ENCODE data around the gene HOXD4.

Gene HOXD4

DNA sequence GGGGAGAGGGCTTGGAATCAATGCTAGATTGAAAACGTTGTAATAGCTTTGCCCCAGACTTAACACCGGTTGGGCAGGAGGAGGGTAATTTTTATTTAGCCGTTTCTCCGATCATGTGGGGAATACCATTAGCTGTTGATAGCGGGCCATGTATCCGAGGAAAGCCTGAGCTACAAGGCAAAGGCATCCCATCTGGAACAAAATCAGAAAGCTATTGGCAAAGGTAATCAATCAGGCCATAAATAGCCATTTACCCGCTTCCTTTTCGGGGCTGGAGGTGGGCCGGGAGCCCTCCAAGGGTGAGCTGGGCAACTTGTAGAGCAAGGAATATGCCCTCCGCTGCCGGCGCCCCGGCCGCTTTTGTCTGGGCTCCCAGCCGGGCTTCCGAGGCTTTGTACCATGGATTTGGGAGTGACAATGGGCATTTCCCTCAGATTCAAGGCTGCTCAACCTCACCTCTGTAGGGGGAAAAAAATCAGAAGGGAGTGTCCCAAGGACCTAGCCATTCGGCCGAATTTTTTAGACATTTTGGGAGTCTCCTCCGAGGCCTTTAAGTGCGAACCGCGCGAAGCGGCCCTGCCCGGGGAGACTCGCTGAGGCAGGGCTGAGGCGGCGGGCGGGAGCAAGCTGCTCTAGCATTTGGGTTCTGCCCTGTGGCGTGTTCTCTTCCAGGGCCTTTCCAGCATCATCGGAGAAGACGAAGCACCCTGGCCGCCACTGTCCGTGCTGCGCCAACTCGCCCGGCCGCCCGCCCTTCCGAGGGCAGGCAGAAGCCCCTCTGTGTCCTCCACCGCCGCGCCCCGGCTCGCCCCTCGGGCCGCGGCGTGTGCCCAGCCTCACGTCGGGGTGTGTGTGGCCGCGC, 29.9 kb upstream of the HOXD4 start:
- Mint-ChIP-seq H3K4me1 (peaks cover 4% of the 10 kb centered on the region), H3K27ac (no peak overlapping the region), H3K4me3 (no peak overlapping the region), H3K36me3 (peaks cover 2% of the 10 kb centered on the region), H3K27me3 (peaks cover 68% of the 10 kb centered on the region), H3K9me3 (peaks cover 11% of the 10 kb centered on the region)

DNA sequence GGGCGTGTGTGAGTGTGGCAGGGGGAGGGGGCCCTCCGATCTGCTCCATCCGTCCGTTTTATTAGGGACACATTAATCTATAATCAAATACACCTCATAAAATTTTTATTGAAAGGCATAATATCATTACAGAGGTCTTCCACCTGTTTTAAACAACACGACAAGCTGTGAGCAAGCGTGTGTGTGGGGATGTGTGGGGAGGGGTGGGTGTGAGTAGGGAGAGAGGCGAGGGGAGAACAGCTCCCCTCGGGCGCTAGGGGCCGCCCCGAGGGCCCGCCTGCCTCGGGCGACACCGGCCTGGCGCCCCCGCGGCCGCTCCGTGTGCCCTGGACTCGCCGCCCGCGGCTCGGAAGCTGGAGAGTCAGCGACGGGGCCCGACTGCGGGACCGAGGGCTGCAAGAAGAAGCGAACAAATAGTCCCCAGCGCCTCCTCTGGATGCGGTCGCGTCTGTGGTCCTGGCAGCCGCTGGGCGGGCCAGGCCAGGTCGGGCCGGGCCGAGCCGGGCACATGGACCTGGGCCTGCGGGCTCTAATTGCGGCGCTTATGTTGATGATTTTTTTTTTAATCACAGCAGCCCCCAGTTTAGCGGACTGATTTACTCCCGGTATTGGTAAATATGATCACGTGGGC, 29.2 kb upstream of the HOXD4 start:
- peaks cover 4% of the 10 kb centered on the region for H3K4me1 Mint-ChIP-seq
- H3K27me3 Mint-ChIP-seq: peaks cover 67% of the 10 kb centered on the region
- H3K27ac Mint-ChIP-seq: no peak overlapping the region
- peak overlapping the region; percentile 75 for H3K4me3 Mint-ChIP-seq
- no peaks in the 10 kb centered on the region for H3K36me3 Mint-ChIP-seq
- peaks cover 5% of the 10 kb centered on the region for H3K9me3 Mint-ChIP-seq

DNA sequence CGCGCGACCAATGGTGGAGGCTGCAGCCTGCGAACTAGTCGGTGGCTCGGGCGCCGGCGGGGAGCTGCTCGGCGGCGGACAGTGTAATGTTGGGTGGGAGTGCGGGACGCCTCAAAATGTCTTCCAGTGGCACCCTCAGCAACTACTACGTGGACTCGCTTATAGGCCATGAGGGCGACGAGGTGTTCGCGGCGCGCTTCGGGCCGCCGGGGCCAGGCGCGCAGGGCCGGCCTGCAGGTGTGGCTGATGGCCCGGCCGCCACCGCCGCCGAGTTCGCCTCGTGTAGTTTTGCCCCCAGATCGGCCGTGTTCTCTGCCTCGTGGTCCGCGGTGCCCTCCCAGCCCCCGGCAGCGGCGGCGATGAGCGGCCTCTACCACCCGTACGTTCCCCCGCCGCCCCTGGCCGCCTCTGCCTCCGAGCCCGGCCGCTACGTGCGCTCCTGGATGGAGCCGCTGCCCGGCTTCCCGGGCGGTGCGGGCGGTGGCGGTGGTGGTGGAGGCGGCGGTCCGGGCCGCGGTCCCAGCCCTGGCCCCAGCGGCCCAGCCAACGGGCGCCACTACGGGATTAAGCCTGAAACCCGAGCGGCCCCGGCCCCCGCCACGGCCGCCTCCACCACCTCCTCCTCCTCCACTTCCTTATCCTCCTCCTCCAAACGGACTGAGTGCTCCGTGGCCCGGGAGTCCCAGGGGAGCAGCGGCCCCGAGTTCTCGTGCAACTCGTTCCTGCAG, 28.5 kb upstream of the HOXD4 start, which contains the start of gene HOXD9:
TSS of gene HOXD9 (plus strand) at position 37 of the 728 bp plus-strand sequence. CDS start at position 87, 50 bp downstream.
- Mint-ChIP-seq H3K27ac (no peak within 1 kb of the TSS), H3K4me1 (peaks cover 7% of the 10 kb centered on the region), H3K4me3 (peak within 1 kb of the TSS; percentile 75), H3K27me3 (peaks cover 67% of the 10 kb centered on the region), H3K36me3 (no peaks in the 10 kb centered on the region), H3K9me3 (peaks cover 5% of the 10 kb centered on the region)

DNA sequence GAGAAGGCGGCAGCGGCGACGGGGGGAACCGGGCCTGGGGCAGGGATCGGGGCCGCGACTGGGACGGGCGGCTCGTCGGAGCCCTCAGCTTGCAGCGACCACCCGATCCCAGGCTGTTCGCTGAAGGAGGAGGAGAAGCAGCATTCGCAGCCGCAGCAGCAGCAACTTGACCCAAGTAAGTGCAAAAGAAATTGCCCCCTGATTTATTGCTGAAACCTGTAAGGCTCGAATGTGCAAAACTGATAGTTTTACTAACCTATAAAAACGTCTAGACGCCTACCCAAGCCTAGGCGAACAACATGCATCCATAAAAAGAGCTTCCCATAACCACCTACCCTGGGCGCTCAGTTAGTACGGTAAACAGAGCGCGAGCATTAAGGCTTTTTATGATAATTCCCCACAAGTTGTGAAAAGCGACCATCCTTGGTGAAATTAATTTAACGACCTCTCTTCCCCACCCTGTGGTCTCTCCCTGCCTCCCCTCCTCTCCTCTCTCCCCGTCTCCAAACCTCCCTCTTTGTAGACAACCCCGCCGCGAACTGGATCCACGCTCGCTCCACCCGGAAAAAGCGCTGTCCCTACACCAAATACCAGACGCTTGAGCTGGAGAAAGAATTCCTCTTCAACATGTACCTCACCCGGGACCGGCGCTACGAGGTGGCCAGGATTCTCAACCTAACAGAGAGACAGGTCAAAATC, 27.8 kb upstream of the HOXD4 start:
- peaks cover 5% of the 10 kb centered on the region for H3K9me3 Mint-ChIP-seq
- H3K36me3 Mint-ChIP-seq: no peaks in the 10 kb centered on the region
- H3K4me3 Mint-ChIP-seq: peak overlapping the region; percentile 39
- no peak overlapping the region for H3K27ac Mint-ChIP-seq
- H3K4me1 Mint-ChIP-seq: peaks cover 14% of the 10 kb centered on the region
- H3K27me3 Mint-ChIP-seq: peaks cover 68% of the 10 kb centered on the region

DNA sequence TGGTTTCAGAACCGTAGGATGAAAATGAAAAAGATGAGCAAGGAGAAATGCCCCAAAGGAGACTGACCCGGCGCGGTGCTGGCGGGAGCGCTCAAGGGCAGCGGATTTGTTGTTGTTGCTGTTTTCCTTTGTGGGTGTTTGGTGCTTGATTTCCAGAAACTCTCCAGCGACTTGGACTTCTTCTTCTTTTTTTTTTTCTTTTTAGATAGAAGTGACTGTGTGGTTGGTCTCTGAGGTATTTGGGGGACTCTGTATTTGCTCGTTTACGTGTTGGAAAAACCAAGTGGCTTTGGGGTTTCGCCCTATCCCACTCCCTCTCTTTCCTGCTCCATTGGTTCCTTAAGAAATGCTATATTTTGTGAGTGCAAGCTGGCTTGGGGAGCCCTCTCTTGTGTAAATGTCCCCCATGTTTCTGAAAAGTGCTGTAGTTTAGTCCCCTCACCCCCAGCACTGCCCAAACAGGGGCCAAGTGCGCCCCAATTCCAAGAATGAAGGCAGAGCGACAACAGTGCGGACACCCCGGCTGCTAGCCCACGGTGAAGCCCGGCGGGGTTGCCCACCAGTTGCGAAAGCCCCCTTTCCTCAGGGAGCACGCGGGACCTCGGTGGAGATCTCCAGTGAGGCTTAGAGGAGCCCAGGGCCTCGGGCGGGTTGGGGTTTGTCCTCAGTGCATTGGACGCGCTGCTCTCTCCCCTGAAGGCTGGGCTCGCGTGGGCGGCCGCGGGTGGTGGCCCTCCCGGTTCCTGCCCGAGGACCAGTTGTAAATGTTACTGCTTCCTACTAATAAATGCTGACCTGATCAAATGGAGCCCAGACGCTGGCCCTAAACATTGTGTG, 27.0 kb upstream of the HOXD4 start:
- H3K36me3 Mint-ChIP-seq: no peaks in the 10 kb centered on the region
- H3K9me3 Mint-ChIP-seq: no peaks in the 10 kb centered on the region
- H3K4me1 Mint-ChIP-seq: peaks cover 20% of the 10 kb centered on the region
- peak overlapping the region; percentile 55 for H3K4me3 Mint-ChIP-seq
- peaks cover 67% of the 10 kb centered on the region for H3K27me3 Mint-ChIP-seq
- no peak overlapping the region for H3K27ac Mint-ChIP-seq

DNA sequence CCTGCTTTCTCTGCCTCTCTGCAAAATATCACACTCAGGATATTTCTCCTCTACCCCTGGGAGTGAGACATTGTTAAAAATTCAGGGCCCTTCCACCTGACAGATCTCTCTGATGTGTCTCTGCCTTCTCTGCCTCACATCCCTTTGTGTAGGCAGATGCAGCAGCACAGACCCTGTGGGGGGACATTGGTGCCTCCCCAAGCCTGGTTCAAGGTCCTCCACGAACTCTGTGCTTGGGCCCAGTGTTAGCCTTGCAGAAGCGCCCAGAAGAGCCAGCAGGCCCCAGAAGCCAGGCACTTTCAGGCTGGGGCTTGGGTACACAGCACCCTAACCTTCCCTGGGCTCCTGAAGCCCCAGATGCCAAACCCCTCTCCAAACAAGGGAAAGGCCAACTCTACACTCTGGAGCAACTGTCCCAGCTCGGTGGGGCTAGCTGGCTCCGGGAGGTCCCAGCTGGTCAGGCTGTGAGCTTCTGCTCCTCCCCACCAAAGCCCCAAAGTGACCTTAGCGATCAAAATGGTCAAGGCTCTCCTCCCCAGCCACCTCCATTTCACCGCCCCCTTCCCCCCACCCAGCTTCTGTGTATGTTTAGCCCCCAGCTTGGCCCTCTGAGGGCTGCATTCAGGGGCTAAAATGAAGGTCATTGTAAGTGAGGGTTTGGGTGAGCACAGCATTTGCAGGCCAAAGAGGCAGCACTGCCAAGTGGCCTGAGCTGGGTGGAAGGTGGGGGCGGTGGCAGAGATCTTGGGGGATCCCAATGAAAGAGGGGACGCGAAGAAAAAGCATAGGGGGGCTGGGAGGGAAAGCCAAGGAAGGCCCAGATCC, 26.2 kb upstream of the HOXD4 start:
- no peaks in the 10 kb centered on the region for H3K9me3 Mint-ChIP-seq
- peaks cover 20% of the 10 kb centered on the region for H3K4me1 Mint-ChIP-seq
- peak overlapping the region; percentile 55 for H3K4me3 Mint-ChIP-seq
- no peak overlapping the region for H3K27ac Mint-ChIP-seq
- H3K27me3 Mint-ChIP-seq: peaks cover 60% of the 10 kb centered on the region
- no peaks in the 10 kb centered on the region for H3K36me3 Mint-ChIP-seq

DNA sequence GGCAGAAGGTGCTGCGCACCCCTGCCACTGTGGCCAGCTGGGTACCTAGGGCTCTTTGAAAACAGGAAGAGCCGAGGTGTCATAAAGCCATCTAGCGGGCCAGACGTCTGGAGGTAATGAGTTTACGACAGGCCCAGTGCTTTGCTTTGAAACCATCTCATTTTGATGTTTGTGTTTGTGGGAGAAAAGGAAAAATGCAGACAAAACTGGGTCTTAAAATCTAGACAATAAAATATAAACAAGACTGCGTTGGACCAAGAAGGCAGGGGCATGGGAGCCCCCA, 25.6 kb upstream of the HOXD4 start:
- Mint-ChIP-seq H3K36me3 (no peaks in the 10 kb centered on the region), H3K27ac (no peak overlapping the region), H3K4me3 (no peak overlapping the region), H3K9me3 (no peaks in the 10 kb centered on the region), H3K27me3 (peaks cover 56% of the 10 kb centered on the region), H3K4me1 (peaks cover 22% of the 10 kb centered on the region)

DNA sequence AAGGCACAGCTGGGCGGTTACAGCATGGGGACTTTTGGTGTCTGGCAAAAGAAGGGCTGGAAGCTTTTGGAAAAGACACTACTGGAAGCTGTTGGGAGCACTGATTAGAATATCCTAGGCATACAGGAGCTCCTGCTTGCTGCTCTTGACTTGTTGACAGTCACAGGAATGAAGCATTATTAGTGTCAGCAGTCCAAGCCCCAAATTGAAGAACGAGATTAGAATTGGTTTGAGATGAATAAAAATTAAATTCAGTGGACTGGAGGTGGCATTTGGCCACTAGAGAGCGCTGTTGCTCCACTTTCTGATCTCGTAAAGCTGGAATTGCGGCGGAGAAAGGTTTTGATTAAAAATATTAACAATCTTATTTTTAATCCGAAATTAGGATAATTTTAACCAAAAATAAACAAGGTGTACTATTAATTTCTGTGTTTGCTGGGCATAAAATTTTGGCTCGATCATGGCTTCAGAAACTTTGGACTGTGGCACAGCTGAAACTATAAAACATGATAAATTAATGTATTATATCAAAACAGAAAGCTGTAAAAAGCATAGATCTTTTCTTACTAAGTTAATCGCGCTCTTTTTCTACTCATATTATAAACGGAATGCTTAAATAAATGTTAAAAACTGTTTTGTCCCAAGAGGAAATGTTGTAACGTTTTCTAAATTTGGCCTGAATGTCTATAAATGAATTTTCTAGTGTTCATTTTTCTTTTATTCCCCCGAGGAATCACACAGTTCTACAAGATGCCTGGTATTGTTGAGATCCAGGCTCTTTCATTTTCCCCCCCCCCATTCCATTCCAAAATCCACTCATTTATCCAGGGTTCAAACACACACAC, 24.2 kb upstream of the HOXD4 start:
- no peaks in the 10 kb centered on the region for H3K9me3 Mint-ChIP-seq
- no peaks in the 10 kb centered on the region for H3K36me3 Mint-ChIP-seq
- H3K4me3 Mint-ChIP-seq: no peak overlapping the region
- H3K27ac Mint-ChIP-seq: no peak overlapping the region
- peaks cover 63% of the 10 kb centered on the region for H3K27me3 Mint-ChIP-seq
- peaks cover 32% of the 10 kb centered on the region for H3K4me1 Mint-ChIP-seq

DNA sequence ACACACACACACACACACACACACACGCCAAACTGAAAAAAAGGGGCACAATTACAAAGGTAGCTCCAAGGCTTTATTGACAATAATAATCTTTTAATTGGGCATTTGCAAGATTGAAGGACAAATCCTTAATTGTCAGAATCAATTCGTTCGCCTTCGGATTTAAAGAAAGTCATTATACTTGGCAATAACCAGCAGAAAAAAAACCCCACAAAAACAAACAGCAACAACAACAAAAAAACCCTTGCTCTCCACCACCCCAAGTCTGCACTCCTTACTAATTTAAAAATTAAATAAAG, 23.6 kb upstream of the HOXD4 start:
- no peak overlapping the region for H3K27ac Mint-ChIP-seq
- no peaks in the 10 kb centered on the region for H3K36me3 Mint-ChIP-seq
- H3K27me3 Mint-ChIP-seq: peaks cover 65% of the 10 kb centered on the region
- H3K4me1 Mint-ChIP-seq: peaks cover 36% of the 10 kb centered on the region
- H3K4me3 Mint-ChIP-seq: no peak overlapping the region
- no peaks in the 10 kb centered on the region for H3K9me3 Mint-ChIP-seq

DNA sequence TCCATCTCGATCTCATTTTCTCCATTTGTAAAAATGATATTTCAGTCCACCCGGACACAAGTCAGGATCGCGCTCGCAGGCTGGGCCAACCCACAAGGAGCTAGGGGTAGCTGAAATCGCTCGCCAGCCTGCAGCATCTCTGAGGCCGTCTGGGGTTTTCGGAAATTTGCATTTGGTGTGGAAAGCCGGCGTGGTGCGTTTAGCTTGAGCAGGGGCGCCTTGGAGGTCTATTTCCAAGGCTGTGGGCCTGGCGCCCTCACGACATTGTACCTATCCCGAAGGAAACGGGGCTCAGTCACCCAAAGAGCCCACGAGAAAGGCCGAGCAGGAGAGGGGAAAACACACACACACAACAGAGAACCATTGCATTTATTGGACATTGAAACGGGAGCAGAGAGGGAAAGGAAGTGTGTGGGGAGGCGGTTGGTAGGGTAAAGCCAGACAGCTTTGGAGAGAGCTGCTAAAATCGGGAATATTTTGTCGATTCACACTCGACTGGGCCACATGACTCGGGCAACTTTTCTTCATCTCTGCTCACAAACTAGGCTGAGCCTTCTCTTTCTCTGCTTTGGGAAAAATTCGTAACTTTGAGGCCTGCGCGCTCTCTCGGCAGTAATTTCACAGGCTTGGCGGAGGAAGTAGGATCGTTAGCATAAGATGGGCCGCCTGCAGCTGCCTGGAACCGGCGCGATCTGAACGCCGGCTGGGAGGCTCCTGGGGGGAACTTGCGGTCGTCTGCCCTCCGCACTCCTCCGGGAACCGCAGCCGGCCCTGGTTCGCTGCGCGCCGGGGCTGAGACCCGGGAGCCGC, 23.0 kb upstream of the HOXD4 start:
- Mint-ChIP-seq H3K36me3 (peaks cover 2% of the 10 kb centered on the region), H3K4me3 (peak overlapping the region; percentile 16)

DNA sequence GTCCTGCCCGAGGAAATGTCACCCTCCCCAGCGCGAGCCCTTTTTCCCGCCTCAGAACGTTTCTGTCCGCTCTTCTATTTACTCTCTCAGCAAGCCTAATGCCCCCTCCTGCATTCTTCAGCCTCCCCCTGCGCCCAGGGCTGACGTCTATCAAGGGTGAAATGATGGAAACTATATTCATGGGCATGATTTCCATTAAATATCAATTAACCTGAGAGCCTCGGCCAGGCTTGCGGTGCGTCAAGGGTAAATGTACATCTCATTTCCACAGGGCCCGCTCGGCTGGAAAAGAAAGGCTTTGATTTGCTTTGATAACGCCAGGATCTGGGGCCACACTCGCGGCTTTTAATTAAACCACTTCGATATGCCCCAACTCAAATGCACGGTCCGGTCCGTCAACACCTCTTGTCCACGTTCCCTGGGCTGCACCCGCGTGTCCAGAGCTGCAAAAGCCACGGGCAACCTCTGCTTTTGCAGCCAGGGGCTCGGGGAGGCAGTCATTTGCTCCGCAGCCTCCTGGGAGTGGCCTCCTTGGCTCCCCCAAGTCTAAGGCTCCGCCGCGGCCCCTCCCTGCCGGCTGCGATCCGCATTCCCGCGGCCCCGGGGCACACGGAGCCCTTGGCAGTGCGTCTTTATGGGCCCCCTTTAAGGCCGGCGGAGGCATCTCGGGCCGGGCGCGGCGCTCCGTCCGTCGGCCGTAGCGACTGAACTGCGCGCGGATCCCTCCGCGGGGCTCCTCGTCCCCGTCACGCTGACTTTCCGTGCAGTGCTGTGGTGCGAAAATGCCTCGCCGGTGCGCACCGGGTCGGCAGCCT, 22.2 kb upstream of the HOXD4 start, which contains the start of gene HOXD8:
TSS of gene HOXD8 (plus strand) at position 724 of the 815 bp plus-strand sequence. CDS start 662 bp downstream, outside the sequence.
- Mint-ChIP-seq H3K4me3 (peak within 1 kb of the TSS; percentile 62), H3K4me1 (peaks cover 33% of the 10 kb centered on the region), H3K36me3 (peaks cover 2% of the 10 kb centered on the region), H3K27me3 (peaks cover 68% of the 10 kb centered on the region), H3K27ac (peak within 1 kb of the TSS; percentile 20), H3K9me3 (no peaks in the 10 kb centered on the region)

More for the DNA sequence above, 23.0 kb upstream of the HOXD4 start:
- Mint-ChIP-seq H3K4me1 (peaks cover 36% of the 10 kb centered on the region), H3K27me3 (peaks cover 67% of the 10 kb centered on the region), H3K9me3 (no peaks in the 10 kb centered on the region), H3K27ac (peak overlapping the region; percentile 20)

DNA sequence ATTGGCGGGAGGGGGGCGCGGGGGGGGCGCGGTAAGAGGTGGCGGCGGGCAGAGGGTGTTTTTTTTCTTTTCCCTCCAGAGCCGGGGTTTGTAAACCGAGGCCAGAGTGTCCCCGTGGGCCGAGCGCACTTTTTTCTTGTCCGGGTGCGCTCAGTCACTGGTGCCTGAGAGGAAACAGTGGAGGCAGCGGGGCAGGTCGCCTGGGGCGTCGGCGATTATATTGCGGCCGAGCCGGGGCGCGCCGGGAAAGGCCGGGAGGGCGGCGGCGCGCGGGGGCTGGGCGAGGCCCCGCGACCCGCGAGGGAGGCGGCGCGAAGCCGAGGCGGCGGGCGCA, 21.6 kb upstream of the HOXD4 start:
- no peak overlapping the region for H3K4me3 Mint-ChIP-seq
- peaks cover 2% of the 10 kb centered on the region for H3K36me3 Mint-ChIP-seq
- H3K4me1 Mint-ChIP-seq: peaks cover 33% of the 10 kb centered on the region
- peaks cover 69% of the 10 kb centered on the region for H3K27me3 Mint-ChIP-seq
- no peak overlapping the region for H3K27ac Mint-ChIP-seq
- H3K9me3 Mint-ChIP-seq: no peaks in the 10 kb centered on the region
